GM19468 (cell line): ENCODE results near the gene ZBTB14.
A peak's percentile ranks its signal among the peaks of the same experiment; 100 is the strongest.

Experiments used
- ATAC-seq: cut with Tn5 transposase; IDR thresholded peaks from one replicate; pipeline ENCODE4 v1.9.1; 2021; ENCODE audit warnings: mild to moderate bottlenecking, moderate library complexity, moderate number of reproducible peaks; ENCODE audit not compliant: unreplicated experiment; ENCODE audit errors: extremely low read depth

ZBTB14 gene

GRCh38 chr18:5294457-5295230, 882 bp downstream of the ZBTB14 start:
- peak; percentile 2 for ATAC-seq

- no peak for ATAC-seq
Measured at GRCh38 chr18:5294113-5294456, 1.4 kb downstream of the ZBTB14 start.

GRCh38 chr18:5288517-5288935, 7.0 kb downstream of the ZBTB14 start:
- peak; percentile 57 for ATAC-seq

- ATAC-seq: no peak
Measured at GRCh38 chr18:5287854-5288253, 7.7 kb downstream of the ZBTB14 start.

GRCh38 chr18:5286525-5286924, 9.0 kb downstream of the ZBTB14 start:
- ATAC-seq: no peak

- no peak for ATAC-seq
Measured at GRCh38 chr18:5285326-5285725, 10.2 kb downstream of the ZBTB14 start.

- no peak for ATAC-seq
Measured at GRCh38 chr18:5284808-5285207, 10.7 kb downstream of the ZBTB14 start.

- ATAC-seq: no peak
Measured at GRCh38 chr18:5282770-5283169, 12.8 kb downstream of the ZBTB14 start.

- no peak for ATAC-seq
Measured at GRCh38 chr18:5276947-5277346, 18.6 kb downstream of the ZBTB14 start.

GRCh38 chr18:5275872-5276271, 19.7 kb downstream of the ZBTB14 start:
- ATAC-seq: no peak

- ATAC-seq: no peak
Measured at GRCh38 chr18:5268874-5269273, 26.7 kb downstream of the ZBTB14 start.

- ATAC-seq: no peak
Measured at GRCh38 chr18:5266721-5267120, 28.8 kb downstream of the ZBTB14 start.

GRCh38 chr18:5253910-5254309, 41.6 kb downstream of the ZBTB14 start:
- ATAC-seq: no peak

GRCh38 chr18:5251117-5251516, 44.4 kb downstream of the ZBTB14 start:
- ATAC-seq: no peak

- no peak for ATAC-seq
Measured at GRCh38 chr18:5250603-5251002, 44.9 kb downstream of the ZBTB14 start.

GRCh38 chr18:5244941-5245340, 50.6 kb downstream of the ZBTB14 start:
- no peak for ATAC-seq

GRCh38 chr18:5239447-5239846, 56.1 kb downstream of the ZBTB14 start:
- ATAC-seq: no peak
